Transverse colon (tissue), 4 donors: Measurements from ENCODE around the gene MACROH2A2. TPM values are rescaled to one million over a fixed set of nuclear protein-coding genes. Genes with fewer than 3 reads are reported as not detected.

Source experiments
- DNase-seq: peaks from one replicate; pipeline ENCODE4 v3.0.0-alpha.2; 2019
- H3K27ac ChIP-seq, 4 donors: fragments of 200-600 bp; sonication (generic); 2 replicates each; pipeline ENCODE4 v1.5.1; 2016 to 2018; ENCODE audit warnings: inconsistent platforms in 4 of 4
- H3K27me3 ChIP-seq: fragments of 200-600 bp; sonication (generic); 2 replicates; pipeline ENCODE4 v1.5.1; 2017; ENCODE audit warnings: inconsistent platforms
- H3K36me3 ChIP-seq, 4 donors: fragments of 200-600 bp; sonication (generic); 2 replicates each; pipeline ENCODE4 v1.5.1; 2017 to 2019; ENCODE audit warnings: inconsistent platforms in 4 of 4
- H3K4me1 ChIP-seq, 4 donors: fragments of 200-600 bp; sonication (generic); 2 replicates each; pipeline ENCODE4 v1.5.1; 2017 to 2020; ENCODE audit warnings: inconsistent platforms in 4 of 4
- H3K4me3 ChIP-seq, 4 donors: fragments of 200-600 bp; sonication (generic); 1 replicate in 1 of 4; 2 replicates in 3 of 4; pipeline versions ENCODE4 v1.5.1 to v1.6.1; 2017 to 2019; ENCODE audit warnings: inconsistent platforms in 4 of 4
- H3K9me3 ChIP-seq, 2 donors: fragments of 200-600 bp; sonication (generic); 2 replicates each; pipeline ENCODE4 v1.5.1; 2017 to 2019; ENCODE audit warnings: inconsistent platforms in 2 of 2
- EP300 ChIP-seq: sonication (generic); formaldehyde crosslinking; IDR thresholded peaks from one replicate; pipeline ENCODE4 v1.6.1; 2017; ENCODE audit warnings: antibody characterized with exemption, low read depth
- POLR2A ChIP-seq: fragments of 450-650 bp; IDR thresholded peaks from one replicate; pipeline ENCODE4 v1.6.1; 2016; ENCODE audit warnings: antibody characterized with exemption, mild to moderate bottlenecking, moderate library complexity
- POLR2AphosphoS5 ChIP-seq, 3 donors: sonication (generic); formaldehyde crosslinking; IDR thresholded peaks; one replicate each; pipeline ENCODE4 v1.6.1; 2016; ENCODE audit warnings: antibody characterized with exemption in 3 of 3
- WGBS, 2 donors: methylation state at CpG; one replicate each; pipeline ENCODE4 v1.1.5; 2018; ENCODE audit warnings: low coverage in 1 of 2; 5-methylcytosine and 5-hydroxymethylcytosine counted together
- in situ Hi-C, 4 donors: fragments of 200-750 bp; cut with MboI; loops; one replicate each; pipeline versions ENCODE4 v1.15.0 to v1.15.1; 2017; ENCODE audit warnings: low sequenced_read_pairs in 3 of 4, low pct_ligation_motif_present in 1 of 4, low pct_unique_long_range_greater_than_20kb in 1 of 4
- intact Hi-C: fragments of 100-400 bp; cut with DNase I; formaldehyde crosslinking; loops from one replicate; pipeline ENCODE4 v1.15.1; 2023; ENCODE audit warnings: low total_unique reads
- total RNA-seq, 4 donors: library from RNA; depleted of rRNA; stranded (reverse); fragments of >200 nt; gene quantifications; one replicate each; pipeline ENCODE4 v1.1.0, GENCODE V29; 2016
- TF ChIP-seq, protein P1 (sequence below), 5 experiments: fragments of 200-600 bp in 3 of 5; fragments of 450-650 bp in 2 of 5; sonication (generic) in 3 of 5; IDR thresholded peaks; 1 replicate in 2 of 5; 2 replicates in 3 of 5; pipeline ENCODE4 v1.5.1; 2016 to 2017; ENCODE audit warnings: antibody characterized with exemption in 5 of 5, inconsistent platforms in 3 of 5, mild to moderate bottlenecking in 2 of 5, moderate library complexity in 1 of 5

Gene MACROH2A2
- total RNA-seq, 4 donors from 2014 or later = 1.6 to 8.6 (median 7.8) TPM

DNA sequence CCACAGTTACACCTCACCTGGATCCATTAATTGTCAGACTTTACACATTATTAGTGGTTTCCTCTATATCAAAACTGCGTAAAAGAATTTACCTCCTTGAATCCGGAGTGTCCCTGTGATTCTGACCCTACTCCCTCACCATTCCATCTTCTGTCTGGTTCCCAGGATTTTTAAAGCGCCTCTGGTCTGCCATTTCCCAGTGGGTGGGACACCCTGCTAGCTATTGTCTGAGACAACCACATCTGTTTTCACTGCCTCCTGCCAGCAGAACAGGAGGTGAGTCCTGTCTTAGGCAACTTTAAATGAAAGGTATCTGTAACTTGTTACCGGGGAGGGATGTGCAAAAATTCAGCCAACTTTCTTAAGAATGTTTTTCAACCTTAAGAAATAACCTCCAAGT is 2.3 kb downstream of the MACROH2A2 start:
- no peak overlapping the region for H3K27ac ChIP-seq
- no peak for TF ChIP-seq POLR2AphosphoS5 (IDR thresholded peaks at IDR 0.05)
- no peak overlapping the region for H3K4me3 ChIP-seq
- in situ Hi-C loops (no loop called here), intact Hi-C loops (no loop called here)
- peaks cover 29% of the 10 kb centered on the region for H3K27me3 ChIP-seq
- H3K36me3 ChIP-seq = no peaks in the 10 kb centered on the region
- peaks cover 0 to 14% (median 5%) of the 10 kb centered on the region in 4 donors for H3K4me1 ChIP-seq
- DNase-seq = no peak
- no peaks in the 10 kb centered on the region for H3K9me3 ChIP-seq
- 92% methylated on average over 4 of the region's 4 CpGs; no CpG with 5 or more reads in 1 of the 2 donors for WGBS, 2 donors

DNA sequence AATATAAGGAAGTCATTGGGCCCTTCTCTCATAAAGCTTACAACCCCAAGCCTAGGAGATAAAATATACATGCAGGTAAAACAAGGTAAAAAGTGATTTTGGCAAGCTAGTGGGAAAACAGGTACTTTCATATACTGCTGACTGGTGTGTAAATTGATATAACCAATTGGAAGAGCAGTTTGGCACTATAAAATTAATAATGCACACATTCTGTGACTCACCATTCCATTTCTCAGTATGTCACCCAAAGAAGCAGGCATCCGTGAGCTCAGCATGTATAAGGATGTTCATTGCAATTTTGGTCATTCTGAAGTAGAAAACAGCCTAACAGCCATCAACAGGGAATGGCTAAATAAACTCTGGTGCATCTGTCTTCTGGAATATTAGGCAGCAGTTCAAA is 2.9 kb downstream of the MACROH2A2 start:
- Histone ChIP-seq H3K36me3 (no peaks in the 10 kb centered on the region), H3K4me1 (peaks cover 0 to 14% (median 5%) of the 10 kb centered on the region in 4 donors), H3K4me3 (no peak overlapping the region), H3K27me3 (peaks cover 22% of the 10 kb centered on the region), H3K27ac (no peak overlapping the region), H3K9me3 (no peaks in the 10 kb centered on the region)
- no peak for TF ChIP-seq POLR2A
- intact Hi-C loops (no loop called here), in situ Hi-C loops (no loop called here)
- no peak for DNase-seq
- 40 to 90% methylated on average over 1 of the region's 1 CpG for WGBS, 2 donors

DNA sequence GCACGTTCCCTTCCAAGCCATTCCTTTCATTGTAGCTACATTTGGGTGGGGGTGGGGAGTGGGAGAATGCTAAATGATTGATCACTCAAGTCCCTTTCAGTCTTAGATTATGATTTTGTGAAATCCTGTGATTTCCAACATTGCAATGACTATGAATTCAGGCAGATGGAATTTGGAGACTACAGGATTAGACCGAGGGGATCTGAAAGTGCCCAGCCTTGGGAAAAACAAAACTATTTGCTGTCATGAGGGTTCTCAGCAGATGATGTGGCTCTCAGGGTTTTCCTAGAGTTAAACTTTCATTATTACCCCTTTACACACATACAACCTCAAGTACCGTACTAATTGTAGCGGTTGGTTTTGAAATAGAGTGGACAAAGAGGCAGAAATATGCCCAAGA is 4.7 kb downstream of the MACROH2A2 start:
- 75 to 82% methylated on average over 2 to 4 of the region's 4 CpGs for WGBS, 2 donors
- DNase-seq = no peak
- Histone ChIP-seq H3K4me1 (peaks cover 0 to 10% (median 3%) of the 10 kb centered on the region in 4 donors), H3K27me3 (peaks cover 10% of the 10 kb centered on the region), H3K9me3 (no peaks in the 10 kb centered on the region), H3K27ac (no peak overlapping the region), H3K4me3 (no peak overlapping the region), H3K36me3 (no peaks in the 10 kb centered on the region)
- TF ChIP-seq POLR2A (no peak), EP300 (no peak), POLR2AphosphoS5 (IDR thresholded peaks at IDR 0.05) (no peak)
- TF ChIP-seq, protein P1, sequence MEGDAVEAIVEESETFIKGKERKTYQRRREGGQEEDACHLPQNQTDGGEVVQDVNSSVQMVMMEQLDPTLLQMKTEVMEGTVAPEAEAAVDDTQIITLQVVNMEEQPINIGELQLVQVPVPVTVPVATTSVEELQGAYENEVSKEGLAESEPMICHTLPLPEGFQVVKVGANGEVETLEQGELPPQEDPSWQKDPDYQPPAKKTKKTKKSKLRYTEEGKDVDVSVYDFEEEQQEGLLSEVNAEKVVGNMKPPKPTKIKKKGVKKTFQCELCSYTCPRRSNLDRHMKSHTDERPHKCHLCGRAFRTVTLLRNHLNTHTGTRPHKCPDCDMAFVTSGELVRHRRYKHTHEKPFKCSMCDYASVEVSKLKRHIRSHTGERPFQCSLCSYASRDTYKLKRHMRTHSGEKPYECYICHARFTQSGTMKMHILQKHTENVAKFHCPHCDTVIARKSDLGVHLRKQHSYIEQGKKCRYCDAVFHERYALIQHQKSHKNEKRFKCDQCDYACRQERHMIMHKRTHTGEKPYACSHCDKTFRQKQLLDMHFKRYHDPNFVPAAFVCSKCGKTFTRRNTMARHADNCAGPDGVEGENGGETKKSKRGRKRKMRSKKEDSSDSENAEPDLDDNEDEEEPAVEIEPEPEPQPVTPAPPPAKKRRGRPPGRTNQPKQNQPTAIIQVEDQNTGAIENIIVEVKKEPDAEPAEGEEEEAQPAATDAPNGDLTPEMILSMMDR (IDR thresholded peaks at IDR 0.05) = no peak
- intact Hi-C loops = no loop called here
- in situ Hi-C loops = no loop called here

DNA sequence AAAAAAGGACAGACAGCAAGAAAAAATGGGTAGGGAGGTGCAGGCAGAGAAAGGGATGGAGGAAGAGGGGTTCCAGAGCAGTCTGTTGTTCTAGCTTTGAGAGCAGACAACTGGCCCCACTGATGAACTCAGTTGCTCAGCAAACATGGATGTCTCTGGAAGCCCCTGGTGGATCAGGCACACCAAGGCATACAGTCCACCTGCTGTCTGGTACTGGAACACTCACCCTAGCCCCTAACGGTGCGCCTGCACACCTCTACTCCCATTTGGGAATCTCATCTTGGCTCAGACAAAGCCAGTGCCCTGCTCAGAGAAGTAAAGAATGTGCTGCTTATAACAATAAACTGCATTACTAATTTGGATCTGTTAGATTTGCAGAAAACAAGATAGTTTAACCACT is 7.7 kb downstream of the MACROH2A2 start:
- no peak overlapping the region for H3K4me3 ChIP-seq
- no peaks in the 10 kb centered on the region for H3K9me3 ChIP-seq
- in situ Hi-C loops (no loop called here), intact Hi-C loops (no loop called here)
- no peaks in the 10 kb centered on the region for H3K4me1 ChIP-seq
- no peak overlapping the region for H3K27ac ChIP-seq
- H3K27me3 ChIP-seq = no peaks in the 10 kb centered on the region
- H3K36me3 ChIP-seq = no peaks in the 10 kb centered on the region
- DNase-seq = no peak
- TF ChIP-seq EP300 (no peak), POLR2AphosphoS5 (IDR thresholded peaks at IDR 0.05) (no peak), POLR2A (no peak)
- TF ChIP-seq, protein P1 (IDR thresholded peaks at IDR 0.05) = no peak
- 89% methylated on average over 2 of the region's 2 CpGs; no CpG with 5 or more reads in 1 of the 2 donors for WGBS, 2 donors

DNA sequence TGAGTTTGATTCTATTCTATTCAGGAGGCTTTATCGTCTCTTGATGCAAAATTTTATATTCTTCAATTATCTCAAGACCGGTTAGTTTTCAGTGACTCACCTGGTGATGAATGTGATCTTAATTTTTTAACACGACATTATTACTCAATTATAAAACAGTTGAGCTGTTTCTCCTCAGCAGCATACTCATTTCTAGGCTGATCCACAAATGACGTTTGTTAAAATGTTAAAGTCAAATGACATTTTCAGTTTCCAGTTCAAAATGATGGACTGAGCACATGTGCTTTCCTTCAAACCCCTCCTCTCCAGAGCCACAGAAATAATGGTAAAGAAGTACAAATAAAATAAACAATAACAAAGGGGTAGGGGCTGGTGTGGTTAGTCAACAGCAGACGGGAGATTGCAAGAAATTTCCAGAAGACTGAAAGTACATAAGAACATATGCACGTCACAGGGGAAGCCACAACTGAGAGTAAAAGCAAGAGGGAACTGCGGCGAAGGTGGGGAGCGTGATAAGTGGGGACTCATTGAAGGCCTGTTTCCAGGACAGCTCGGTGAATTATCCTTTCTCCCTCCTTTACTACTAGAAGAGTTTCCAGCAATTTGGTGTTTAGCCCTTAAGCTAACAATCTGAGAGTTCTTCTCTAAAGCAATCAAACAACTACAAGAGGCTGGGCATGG is 10.9 kb downstream of the MACROH2A2 start:
- Histone ChIP-seq H3K9me3 (no peaks in the 10 kb centered on the region), H3K4me3 (no peak overlapping the region), H3K27ac (no peak overlapping the region), H3K36me3 (no peaks in the 10 kb centered on the region), H3K27me3 (no peaks in the 10 kb centered on the region), H3K4me1 (no peaks in the 10 kb centered on the region)
- DNase-seq = no peak
- WGBS, 2 donors = 74 to 75% methylated on average over 4 to 10 of the region's 10 CpGs
- intact Hi-C loops (no loop called here), in situ Hi-C loops (no loop called here)
- TF ChIP-seq POLR2AphosphoS5 (IDR thresholded peaks at IDR 0.05) (no peak), POLR2A (no peak), EP300 (no peak)
- TF ChIP-seq, protein P1 (IDR thresholded peaks at IDR 0.05) = no peak
